ENCODE results near the gene PROSER2.

PROSER2 gene

GRCh38 chr10:11898372-11899066, 75.4 kb downstream of the PROSER2 start:
- DNase-seq (ENCODE audit: low spot score in 2 of 2) (no peak), ATAC-seq (ENCODE audit: low read depth) (no peak)
- H3K36me3 Mint-ChIP-seq, result no peaks in the 10 kb centered on the region
- no peak overlapping the region for H3K27ac Mint-ChIP-seq
- no peaks in the 10 kb centered on the region for H3K4me1 Mint-ChIP-seq
- H3K9me3 Mint-ChIP-seq, result no peaks in the 10 kb centered on the region
- H3K27me3 Mint-ChIP-seq, result peaks cover 6% of the 10 kb centered on the region
- H3K4me3 Mint-ChIP-seq, result no peak overlapping the region

GRCh38 chr10:11899067-11899876, 76.1 kb downstream of the PROSER2 start:
- H3K4me3 Mint-ChIP-seq, result no peak overlapping the region
- H3K27ac Mint-ChIP-seq, result no peak overlapping the region
- no peak for DNase-seq (ENCODE audit: low spot score in 2 of 2)
- ATAC-seq (ENCODE audit: low read depth), result no peak
- peaks cover 6% of the 10 kb centered on the region for H3K27me3 Mint-ChIP-seq
- H3K4me1 Mint-ChIP-seq, result no peaks in the 10 kb centered on the region
- H3K9me3 Mint-ChIP-seq, result no peaks in the 10 kb centered on the region
- H3K36me3 Mint-ChIP-seq, result no peaks in the 10 kb centered on the region

- ATAC-seq (ENCODE audit: low read depth), result no peak
- Mint-ChIP-seq H3K36me3 (no peaks in the 10 kb centered on the region), H3K4me3 (no peak overlapping the region), H3K27me3 (peaks cover 6% of the 10 kb centered on the region), H3K27ac (no peak overlapping the region), H3K9me3 (no peaks in the 10 kb centered on the region), H3K4me1 (no peaks in the 10 kb centered on the region)
- DNase-seq (ENCODE audit: low spot score in 2 of 2), result no peak
Measured at GRCh38 chr10:11901036-11901301, 77.8 kb downstream of the PROSER2 start.

DNA sequence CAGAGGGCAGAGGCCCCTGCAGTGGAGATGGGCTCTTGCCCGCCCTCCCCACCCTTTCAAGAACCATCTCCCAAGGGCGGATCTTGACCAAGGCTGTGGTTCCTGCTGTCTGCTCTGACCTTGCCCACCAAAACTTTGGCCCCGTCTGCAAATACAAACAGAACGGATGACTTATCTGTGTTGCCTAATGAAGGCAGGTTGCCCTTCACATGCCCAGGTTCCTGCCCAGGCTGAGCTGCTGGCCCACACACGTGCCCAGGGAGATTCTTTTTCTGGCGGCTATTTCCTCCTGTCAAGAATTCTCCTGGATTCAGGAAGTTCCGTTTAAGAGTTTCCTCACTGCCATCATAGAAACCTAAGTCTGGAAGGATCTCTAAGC, 78.3 kb downstream of the PROSER2 start:
- DNase-seq (ENCODE audit: low spot score in 2 of 2) (no peak), ATAC-seq (ENCODE audit: low read depth) (no peak)
- Mint-ChIP-seq H3K4me3 (no peak overlapping the region), H3K36me3 (no peaks in the 10 kb centered on the region), H3K9me3 (no peaks in the 10 kb centered on the region), H3K4me1 (no peaks in the 10 kb centered on the region), H3K27ac (no peak overlapping the region), H3K27me3 (peaks cover 6% of the 10 kb centered on the region)

DNA sequence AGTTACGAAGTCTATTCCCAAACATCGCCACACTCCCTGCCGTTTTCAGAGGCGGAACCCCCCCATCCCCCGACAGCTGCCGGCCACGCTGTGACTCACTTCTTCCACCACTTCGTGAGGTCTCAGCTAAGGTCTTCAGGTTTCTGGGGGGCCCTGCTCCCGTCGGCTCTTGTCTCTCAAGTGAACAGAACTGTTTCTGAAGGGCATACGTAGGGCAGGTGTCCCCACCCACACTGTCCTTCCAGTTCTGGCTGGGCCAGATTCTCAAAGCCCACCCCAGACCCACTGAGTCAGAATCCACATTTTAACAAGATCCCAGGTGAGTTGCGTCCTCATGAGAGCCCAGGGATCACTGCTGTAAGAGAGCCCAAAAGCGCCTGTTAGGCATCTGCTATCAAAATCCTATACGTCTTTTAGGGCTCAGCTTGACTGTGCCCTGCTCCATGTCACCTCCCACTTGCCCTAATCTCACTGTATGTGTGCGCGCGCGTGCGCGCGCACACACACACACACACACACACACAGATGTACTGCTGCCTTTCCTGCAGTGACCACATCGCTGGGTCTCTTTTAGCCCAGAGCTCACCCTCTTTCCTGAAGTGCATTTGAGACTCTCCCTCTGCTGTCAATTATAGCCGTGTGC, 78.8 kb downstream of the PROSER2 start:
- no peak overlapping the region for H3K4me3 Mint-ChIP-seq
- ATAC-seq (ENCODE audit: low read depth) (no peak), DNase-seq (ENCODE audit: low spot score in 2 of 2) (no peak)
- H3K36me3 Mint-ChIP-seq, result no peaks in the 10 kb centered on the region
- H3K4me1 Mint-ChIP-seq, result peaks cover 3% of the 10 kb centered on the region
- H3K27ac Mint-ChIP-seq, result no peak overlapping the region
- no peaks in the 10 kb centered on the region for H3K9me3 Mint-ChIP-seq
- H3K27me3 Mint-ChIP-seq, result peaks cover 8% of the 10 kb centered on the region

- DNase-seq (ENCODE audit: low spot score in 2 of 2) (no peak), ATAC-seq (ENCODE audit: low read depth) (no peak)
- H3K9me3 Mint-ChIP-seq, result no peaks in the 10 kb centered on the region
- no peak overlapping the region for H3K4me3 Mint-ChIP-seq
- H3K27ac Mint-ChIP-seq, result no peak overlapping the region
- H3K36me3 Mint-ChIP-seq, result no peaks in the 10 kb centered on the region
- H3K4me1 Mint-ChIP-seq, result peaks cover 5% of the 10 kb centered on the region
- peaks cover 10% of the 10 kb centered on the region for H3K27me3 Mint-ChIP-seq
Measured at GRCh38 chr10:11902646-11903045, 79.5 kb downstream of the PROSER2 start.

- Mint-ChIP-seq H3K4me1 (peaks cover 5% of the 10 kb centered on the region), H3K4me3 (peak overlapping the region; percentile 66), H3K9me3 (no peaks in the 10 kb centered on the region), H3K27ac (peak overlapping the region; percentile 65), H3K36me3 (no peaks in the 10 kb centered on the region), H3K27me3 (peaks cover 12% of the 10 kb centered on the region)
- no peak for DNase-seq (ENCODE audit: low spot score in 2 of 2)
- ATAC-seq (ENCODE audit: low read depth), result peak; percentile 24
Measured at GRCh38 chr10:11906714-11907113, 83.6 kb downstream of the PROSER2 start.

- peaks cover 9% of the 10 kb centered on the region for H3K27me3 Mint-ChIP-seq
- DNase-seq (ENCODE audit: low spot score in 2 of 2) (no peak), ATAC-seq (ENCODE audit: low read depth) (no peak)
- H3K4me1 Mint-ChIP-seq, result peaks cover 5% of the 10 kb centered on the region
- H3K36me3 Mint-ChIP-seq, result no peaks in the 10 kb centered on the region
- no peak overlapping the region for H3K27ac Mint-ChIP-seq
- no peak overlapping the region for H3K4me3 Mint-ChIP-seq
- no peaks in the 10 kb centered on the region for H3K9me3 Mint-ChIP-seq
Measured at GRCh38 chr10:11907914-11908313, 84.8 kb downstream of the PROSER2 start.

DNA sequence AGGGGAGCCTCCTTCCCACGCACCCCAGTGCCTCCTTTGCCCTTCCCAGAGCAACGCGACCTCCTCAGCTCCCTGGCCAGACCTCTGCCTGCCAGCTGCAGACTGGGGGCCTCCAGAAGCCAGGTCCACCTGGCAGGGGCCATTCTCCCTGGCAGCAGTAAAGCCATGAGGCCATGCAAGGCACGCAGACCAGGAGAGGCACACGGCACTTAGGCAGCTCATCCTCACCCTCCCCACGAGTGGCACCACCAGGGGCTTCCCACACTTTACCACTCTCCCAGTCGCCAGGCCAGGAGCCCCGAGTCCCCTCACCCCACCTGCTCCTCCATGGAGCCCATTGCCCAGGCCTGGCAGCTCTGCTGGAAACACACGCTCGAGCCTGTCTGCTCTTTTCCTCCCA, 85.4 kb downstream of the PROSER2 start:
- H3K4me3 Mint-ChIP-seq, result no peak overlapping the region
- peaks cover 5% of the 10 kb centered on the region for H3K4me1 Mint-ChIP-seq
- H3K27me3 Mint-ChIP-seq, result peaks cover 9% of the 10 kb centered on the region
- H3K9me3 Mint-ChIP-seq, result no peaks in the 10 kb centered on the region
- ATAC-seq (ENCODE audit: low read depth), result no peak
- no peaks in the 10 kb centered on the region for H3K36me3 Mint-ChIP-seq
- no peak for DNase-seq (ENCODE audit: low spot score in 2 of 2)
- no peak overlapping the region for H3K27ac Mint-ChIP-seq

DNA sequence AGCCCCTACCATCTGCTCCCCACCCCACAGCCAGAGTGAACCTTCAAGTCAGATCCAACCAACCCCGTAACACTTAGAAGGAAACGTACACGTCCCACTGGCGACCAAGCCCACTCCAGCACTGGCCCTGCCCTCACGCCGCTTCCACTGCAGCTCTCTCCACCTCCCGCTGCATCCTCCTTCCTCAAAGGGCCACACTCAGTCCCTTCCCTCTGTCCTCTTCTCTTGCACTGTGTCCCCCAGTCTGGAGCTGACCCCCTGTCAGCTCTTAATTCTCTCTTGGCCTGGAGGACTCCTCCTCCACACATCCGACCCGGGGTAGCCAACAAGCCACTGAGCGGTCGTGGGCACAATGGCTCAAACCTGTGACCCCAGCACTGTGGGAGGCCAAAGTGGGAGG, 85.8 kb downstream of the PROSER2 start:
- Mint-ChIP-seq H3K27me3 (peaks cover 9% of the 10 kb centered on the region), H3K27ac (no peak overlapping the region), H3K9me3 (no peaks in the 10 kb centered on the region), H3K4me1 (peaks cover 5% of the 10 kb centered on the region), H3K36me3 (no peaks in the 10 kb centered on the region), H3K4me3 (no peak overlapping the region)
- no peak for ATAC-seq (ENCODE audit: low read depth)
- no peak for DNase-seq (ENCODE audit: low spot score in 2 of 2)

DNA sequence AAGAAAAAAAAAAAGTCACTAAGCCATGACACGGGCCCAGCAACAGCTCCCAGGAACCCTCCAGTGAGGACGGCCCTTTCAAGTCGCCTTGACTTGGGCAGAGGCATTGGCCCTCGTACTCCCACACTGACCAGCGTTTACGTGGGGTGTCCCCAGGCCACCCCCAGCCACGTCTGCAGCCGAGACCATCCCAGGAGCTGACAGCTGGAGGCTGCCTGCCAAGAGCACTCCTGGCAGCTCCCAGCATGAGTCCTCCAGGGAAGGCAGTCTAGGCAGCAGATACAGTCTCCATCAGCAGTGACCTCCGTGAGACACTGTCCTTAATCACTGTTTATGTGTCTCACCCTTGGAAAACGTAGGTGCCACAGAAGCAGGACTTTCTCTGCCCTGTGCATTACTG, 86.5 kb downstream of the PROSER2 start:
- H3K4me1 Mint-ChIP-seq, result peaks cover 5% of the 10 kb centered on the region
- DNase-seq (ENCODE audit: low spot score in 2 of 2), result no peak
- H3K27ac Mint-ChIP-seq, result no peak overlapping the region

DNA sequence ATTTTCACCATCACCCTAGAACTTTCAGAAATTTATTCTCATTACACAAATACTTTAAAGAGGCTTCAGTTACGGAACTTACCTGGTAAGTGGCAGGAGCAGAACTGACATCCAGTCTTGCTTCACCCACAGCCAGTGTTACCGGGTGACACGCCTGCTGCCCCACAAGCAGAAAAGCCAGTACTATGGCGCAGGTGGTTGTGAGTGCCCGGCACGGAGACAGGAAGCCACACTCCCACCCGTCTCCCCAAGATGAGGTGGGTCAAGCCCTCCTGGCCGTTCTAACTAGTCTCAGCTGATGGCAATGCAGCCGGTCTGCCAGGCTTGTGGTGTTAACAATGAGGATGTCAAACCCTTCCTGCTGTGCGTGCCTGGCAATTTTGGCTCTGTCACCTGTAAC, 86.9 kb downstream of the PROSER2 start:
- DNase-seq (ENCODE audit: low spot score in 2 of 2) (no peak), ATAC-seq (ENCODE audit: low read depth) (no peak)
- Mint-ChIP-seq H3K4me3 (no peak overlapping the region), H3K27ac (no peak overlapping the region), H3K27me3 (peaks cover 9% of the 10 kb centered on the region), H3K9me3 (no peaks in the 10 kb centered on the region), H3K36me3 (no peaks in the 10 kb centered on the region), H3K4me1 (peaks cover 5% of the 10 kb centered on the region)

More for the DNA sequence above, 86.5 kb downstream of the PROSER2 start:
- Mint-ChIP-seq H3K36me3 (no peaks in the 10 kb centered on the region), H3K4me3 (no peak overlapping the region), H3K9me3 (no peaks in the 10 kb centered on the region), H3K27me3 (peaks cover 9% of the 10 kb centered on the region)
- ATAC-seq (ENCODE audit: low read depth), result no peak

DNA sequence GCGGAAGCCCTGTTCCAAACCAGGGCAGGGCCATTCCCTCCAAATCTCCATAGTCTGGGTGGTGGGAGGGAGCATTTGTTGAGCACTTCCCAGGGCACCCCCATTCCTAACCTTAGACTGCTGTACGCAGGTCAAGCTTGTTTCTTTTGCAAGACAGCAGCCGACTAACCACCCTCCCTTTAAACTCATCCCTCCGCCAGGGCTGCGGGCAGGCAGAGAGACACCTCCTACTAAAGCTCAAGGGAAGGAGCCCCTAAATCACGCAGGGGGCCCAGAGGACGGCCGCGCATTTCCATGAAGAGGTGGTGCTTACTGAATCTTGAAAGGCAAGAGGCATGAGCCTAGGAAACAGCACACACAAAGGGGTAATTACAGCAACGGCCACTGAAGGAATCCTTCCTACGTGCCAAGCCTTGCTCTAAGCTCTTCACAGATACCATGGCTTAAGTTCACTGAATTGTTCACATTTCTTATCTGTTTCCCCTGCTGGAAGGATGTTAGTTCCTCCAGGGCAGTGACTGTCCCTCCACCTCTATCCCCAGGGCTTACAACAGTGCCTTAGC, 90.0 kb downstream of the PROSER2 start:
- ATAC-seq (ENCODE audit: low read depth), result no peak
- Mint-ChIP-seq H3K27me3 (peaks cover 5% of the 10 kb centered on the region), H3K9me3 (no peaks in the 10 kb centered on the region), H3K4me3 (no peak overlapping the region), H3K36me3 (no peaks in the 10 kb centered on the region), H3K27ac (no peak overlapping the region), H3K4me1 (no peaks in the 10 kb centered on the region)
- no peak for DNase-seq (ENCODE audit: low spot score in 2 of 2)

GRCh38 chr10:11918384-11918783, 95.2 kb downstream of the PROSER2 start:
- DNase-seq (ENCODE audit: low spot score in 2 of 2) (no peak), ATAC-seq (ENCODE audit: low read depth) (no peak)
- Mint-ChIP-seq H3K4me1 (no peaks in the 10 kb centered on the region), H3K27ac (no peak overlapping the region), H3K9me3 (no peaks in the 10 kb centered on the region), H3K36me3 (peaks cover 23% of the 10 kb centered on the region), H3K27me3 (no peaks in the 10 kb centered on the region), H3K4me3 (no peak overlapping the region)

All from memory B cell (primary cell).